Astrocyte (in vitro differentiated cells and primary cell): ENCODE data around the gene GATA6. TPM values are rescaled to one million over a fixed set of nuclear protein-coding genes. Genes with fewer than 3 reads are reported as not detected.

Experiments used
- DNase-seq: peaks from one replicate; pipeline ENCODE4 v3.0.0-alpha.2; 2010; ENCODE audit warnings: low read depth
- FAIRE-seq: peaks from 2 replicates; lab custom pipeline; 2011; peaks lifted over from hg19 to GRCh38; lab: Jason Lieb, UNC
- H2AFZ ChIP-seq: 2 replicates; pipeline ENCODE4 v1.6.0; 2012; ENCODE audit warnings: low read depth, low read length, inconsistent platforms
- H3K27ac ChIP-seq: 2 replicates; pipeline ENCODE4 v1.5.1; 2011; ENCODE audit warnings: low read depth, low read length, inconsistent platforms
- H3K27me3 ChIP-seq: 2 replicates; pipeline ENCODE4 v1.6.0; 2011; ENCODE audit warnings: low read length, inconsistent platforms; ENCODE audit not compliant: insufficient read depth
- H3K36me3 ChIP-seq: 2 replicates; pipeline ENCODE4 v1.5.1; 2011; ENCODE audit warnings: low read length, inconsistent platforms; ENCODE audit not compliant: insufficient read depth
- H3K4me1 ChIP-seq: 2 replicates; pipeline ENCODE4 v1.5.1; 2011; ENCODE audit warnings: low read length, inconsistent platforms; ENCODE audit not compliant: insufficient read depth
- H3K4me2 ChIP-seq: 2 replicates; pipeline ENCODE4 v1.6.0; 2012; ENCODE audit warnings: low read length, inconsistent platforms
- H3K4me3 ChIP-seq: 2 replicates; pipeline ENCODE4 v1.5.1; 2011; ENCODE audit warnings: low read depth, mild to moderate bottlenecking, low read length, inconsistent platforms; ENCODE audit not compliant: insufficient read depth
- H3K79me2 ChIP-seq: 2 replicates; pipeline ENCODE4 v1.6.0; 2012; ENCODE audit warnings: mild to moderate bottlenecking, low read length, inconsistent platforms; ENCODE audit not compliant: insufficient read depth
- H3K9ac ChIP-seq: 2 replicates; pipeline ENCODE4 v1.6.0; 2012; ENCODE audit warnings: mild to moderate bottlenecking, low read length, inconsistent platforms
- H3K9me3 ChIP-seq: 2 replicates; pipeline ENCODE4 v1.5.1; 2012; ENCODE audit warnings: low read depth, mild to moderate bottlenecking, low read length, inconsistent platforms; ENCODE audit not compliant: insufficient read depth
- H4K20me1 ChIP-seq: 2 replicates; pipeline ENCODE4 v1.6.0; 2012; ENCODE audit warnings: low read length, inconsistent platforms; ENCODE audit not compliant: insufficient read depth
- H3K27ac Mint-ChIP-seq: one replicate; pipeline ENCODE4 v1.8.0; 2021; ENCODE audit warnings: mild to moderate bottlenecking, mixed read lengths; ENCODE audit not compliant: unreplicated experiment
- H3K27me3 Mint-ChIP-seq: one replicate; pipeline ENCODE4 v1.8.0; 2021; ENCODE audit warnings: low read depth, mixed read lengths; ENCODE audit not compliant: unreplicated experiment
- H3K36me3 Mint-ChIP-seq: one replicate; pipeline ENCODE4 v1.8.0; 2021; ENCODE audit warnings: low read depth, mixed read lengths; ENCODE audit not compliant: unreplicated experiment
- H3K4me1 Mint-ChIP-seq: one replicate; pipeline ENCODE4 v1.8.0; 2021; ENCODE audit warnings: low read depth, mixed read lengths; ENCODE audit not compliant: unreplicated experiment
- H3K4me3 Mint-ChIP-seq: one replicate; pipeline ENCODE4 v1.8.0; 2021; ENCODE audit warnings: mild to moderate bottlenecking, moderate library complexity, mixed read lengths; ENCODE audit not compliant: unreplicated experiment
- H3K9me3 Mint-ChIP-seq: one replicate; pipeline ENCODE4 v1.8.0; 2021; ENCODE audit warnings: mild to moderate bottlenecking, mixed read lengths; ENCODE audit not compliant: unreplicated experiment
- CTCF ChIP-seq: IDR thresholded peaks from 2 replicates; pipeline ENCODE4 v1.5.1; 2011; ENCODE audit warnings: low read depth, mild to moderate bottlenecking, inconsistent platforms, low read length, moderate library complexity; ENCODE audit not compliant: insufficient read depth
- EZH2 ChIP-seq: IDR thresholded peaks from 2 replicates; pipeline ENCODE4 v1.6.1; 2012; ENCODE audit warnings: mild to moderate bottlenecking, low read length, inconsistent platforms; ENCODE audit not compliant: insufficient read depth
- total RNA-seq: library from RNA; stranded (reverse); gene quantifications from 2 replicates; pipeline ENCODE4 v1.2.1, GENCODE V29; 2021

The GATA6 gene
- total RNA-seq, 1 donor from 2014 or later: 9.4 TPM

GRCh38 chr18:22136395-22136794 is 33.0 kb upstream of the GATA6 start:
- TF ChIP-seq CTCF (no peak), EZH2 (no peak)
- FAIRE-seq (no peak), DNase-seq (peak; percentile 16)
- H2AFZ ChIP-seq: no peak overlapping the region
- no peaks in the 10 kb centered on the region for H3K9me3 Mint-ChIP-seq
- no peaks in the 10 kb centered on the region for H3K36me3 ChIP-seq
- no peak overlapping the region for H3K4me2 ChIP-seq
- H3K27me3 ChIP-seq: peaks cover 6% of the 10 kb centered on the region
- no peak overlapping the region for H3K9ac ChIP-seq
- no peaks in the 10 kb centered on the region for H3K9me3 ChIP-seq
- H3K4me3 Mint-ChIP-seq: no peak overlapping the region
- no peaks in the 10 kb centered on the region for H3K79me2 ChIP-seq
- H3K36me3 Mint-ChIP-seq: no peaks in the 10 kb centered on the region
- H3K27ac Mint-ChIP-seq: no peak overlapping the region
- peaks cover 3% of the 10 kb centered on the region for H3K27me3 Mint-ChIP-seq
- no peak overlapping the region for H3K27ac ChIP-seq
- no peaks in the 10 kb centered on the region for H3K4me1 ChIP-seq
- no peak overlapping the region for H3K4me3 ChIP-seq
- H3K4me1 Mint-ChIP-seq: no peaks in the 10 kb centered on the region
- no peaks in the 10 kb centered on the region for H4K20me1 ChIP-seq

GRCh38 chr18:22141211-22141610 is 28.2 kb upstream of the GATA6 start:
- FAIRE-seq (no peak), DNase-seq (no peak)
- TF ChIP-seq CTCF (no peak), EZH2 (no peak)
- H2AFZ ChIP-seq: no peak overlapping the region
- H3K27me3 ChIP-seq: peaks cover 6% of the 10 kb centered on the region
- H3K9me3 Mint-ChIP-seq: no peaks in the 10 kb centered on the region
- no peaks in the 10 kb centered on the region for H3K36me3 Mint-ChIP-seq
- H3K9ac ChIP-seq: no peak overlapping the region
- H3K36me3 ChIP-seq: no peaks in the 10 kb centered on the region
- no peaks in the 10 kb centered on the region for H3K27me3 Mint-ChIP-seq
- no peak overlapping the region for H3K4me3 Mint-ChIP-seq
- H3K4me3 ChIP-seq: no peak overlapping the region
- no peaks in the 10 kb centered on the region for H4K20me1 ChIP-seq
- H3K79me2 ChIP-seq: no peaks in the 10 kb centered on the region
- H3K27ac ChIP-seq: no peak overlapping the region
- no peak overlapping the region for H3K27ac Mint-ChIP-seq
- H3K4me1 ChIP-seq: no peaks in the 10 kb centered on the region
- no peaks in the 10 kb centered on the region for H3K4me1 Mint-ChIP-seq
- no peaks in the 10 kb centered on the region for H3K9me3 ChIP-seq
- H3K4me2 ChIP-seq: no peak overlapping the region

- H2AFZ ChIP-seq: no peak overlapping the region
- H3K9ac ChIP-seq: no peak overlapping the region
- no peaks in the 10 kb centered on the region for H3K36me3 ChIP-seq
- Mint-ChIP-seq H3K27me3 (peaks cover 12% of the 10 kb centered on the region), H3K9me3 (no peaks in the 10 kb centered on the region), H3K4me1 (no peaks in the 10 kb centered on the region), H3K36me3 (no peaks in the 10 kb centered on the region), H3K4me3 (no peak overlapping the region), H3K27ac (no peak overlapping the region)
- no peak overlapping the region for H3K4me2 ChIP-seq
- DNase-seq (no peak), FAIRE-seq (no peak)
- no peak for TF ChIP-seq CTCF
- TF ChIP-seq EZH2: no peak
- H3K27me3 ChIP-seq: peaks cover 17% of the 10 kb centered on the region
- H3K79me2 ChIP-seq: no peaks in the 10 kb centered on the region
- no peak overlapping the region for H3K27ac ChIP-seq
- H4K20me1 ChIP-seq: no peaks in the 10 kb centered on the region
- no peaks in the 10 kb centered on the region for H3K9me3 ChIP-seq
- H3K4me1 ChIP-seq: no peaks in the 10 kb centered on the region
- H3K4me3 ChIP-seq: no peak overlapping the region
Observed at GRCh38 chr18:22143347-22144340, 25.7 kb upstream of the GATA6 start.
